ENCODE measurements around the gene CCDC85C. TPM values are rescaled to one million over a fixed set of nuclear protein-coding genes. Genes with fewer than 3 reads are reported as not detected.

Gene CCDC85C
- total RNA-seq, 1 experiment from 2014 or later, result 33.2 TPM

- Mint-ChIP-seq H3K4me3 (no peak overlapping the region; a peak in 1 of 5 replicates), H3K4me1 (peaks cover 55 to 75% of the 10 kb centered on the region in 2 experiments), H3K36me3 (ENCODE audit: insufficient read depth in 1 of 3, low read depth in 3 of 3) (peaks cover 0 to 13% (median 0%) of the 10 kb centered on the region in 3 experiments; a peak in 4 of 7 replicates), H3K9me3 (no peaks in the 10 kb centered on the region), H3K27ac (peak overlapping the region in 1 of 3 experiments; percentile 66; a peak in 1 of 7 replicates), H3K27me3 (ENCODE audit: low read depth) (no peaks in the 10 kb centered on the region; the same call in 1 of the 2 replicates)
- Histone ChIP-seq H4K8ac (replicated peaks; ENCODE audit: insufficient read length, low read depth, low read length) (no peak overlapping the region), H2BK15ac (ENCODE audit: low read depth, low read length) (no peak overlapping the region), H4K5ac (ENCODE audit: insufficient read length, low read depth, low read length) (no peak overlapping the region), H3K4me1 (ENCODE audit: insufficient read depth, low read length) (peaks cover 11% of the 10 kb centered on the region; the same call in 1 of the 2 replicates), H3K4ac (ENCODE audit: low read depth, low read length) (no peak overlapping the region), H2BK120ac (ENCODE audit: low read depth, low read length, poor library complexity, severe bottlenecking) (no peak overlapping the region), H3K18ac (ENCODE audit: insufficient read length, low read depth, low read length) (no peak overlapping the region), H3K27me3 (ENCODE audit: insufficient read depth, low read length) (no peaks in the 10 kb centered on the region), H3K79me2 (ENCODE audit: insufficient read depth, low read length) (no peaks in the 10 kb centered on the region), H2BK12ac (ENCODE audit: insufficient read length, low read depth, low read length) (no peak overlapping the region), H3K9ac (ENCODE audit: extremely low read depth, insufficient read length, low read length) (no peak overlapping the region), H3K4me2 (ENCODE audit: insufficient read depth, insufficient read length, low read length) (no peak overlapping the region), H2AFZ (ENCODE audit: low read length) (no peak overlapping the region), H3K23me2 (ENCODE audit: insufficient read length, low read depth, low read length, poor library complexity, severe bottlenecking) (no peaks in the 10 kb centered on the region), H3T11ph (ENCODE audit: low read length) (no peak overlapping the region), H3K56ac (ENCODE audit: insufficient read length, low read depth, low read length) (no peak overlapping the region), H4K20me1 (ENCODE audit: control insufficient read depth, insufficient read depth, insufficient read length) (peaks cover under 1% of the 10 kb centered on the region), H3K23ac (ENCODE audit: insufficient read length, low read depth, low read length) (no peak overlapping the region), H3K79me1 (ENCODE audit: insufficient read depth, low read depth, low read length, poor library complexity, severe bottlenecking) (no peaks in the 10 kb centered on the region), H2BK20ac (ENCODE audit: low read depth, low read length, poor library complexity, severe bottlenecking) (no peak overlapping the region), H2BK5ac (ENCODE audit: insufficient read length, low read length) (no peak overlapping the region), H3K27ac (ENCODE audit: insufficient read length, low read depth, low read length) (no peak overlapping the region), H4K91ac (ENCODE audit: insufficient read length, low read depth, low read length) (no peak overlapping the region), H3K9me3 (ENCODE audit: control insufficient read depth, low read depth, low read length) (no peaks in the 10 kb centered on the region), H3K14ac (ENCODE audit: insufficient read depth, low read length) (no peak overlapping the region; the same call in 1 of the 2 replicates), H2AK5ac (ENCODE audit: insufficient read length, low read length) (no peak overlapping the region)
- TF ChIP-seq CTCF (conservative IDR thresholded peaks at IDR 0.05), result no peak
- no CpG with 5 or more reads among the region's 5 CpGs for WGBS (ENCODE audit: extremely low coverage, insufficient read length, low lambda C conversion rate)
- DNase-seq, result no peak
These were observed 80.3 kb downstream of the CCDC85C start for GRCh38 chr14:99523704-99524055.
